ENCODE measurements around the gene EGFL7.
"Not testable (repeated sequence)": the region's sequence is repeated elsewhere in the genome, so short reads cannot be mapped to it uniquely, and the experiment has no call there.

Gene EGFL7

GRCh38 chr9:136625101-136626065 lies 37.3 kb upstream of the EGFL7 start:
- DNase-seq = no peak

- DNase-seq = no peak
Observed at GRCh38 chr9:136626066-136626725, 36.5 kb upstream of the EGFL7 start.

GRCh38 chr9:136626740-136627642 lies 35.7 kb upstream of the EGFL7 start:
- no peak for DNase-seq

- DNase-seq = no peak
Observed at GRCh38 chr9:136627703-136628102, 35.0 kb upstream of the EGFL7 start.

- no peak for DNase-seq
Observed at GRCh38 chr9:136628268-136628667, 34.4 kb upstream of the EGFL7 start.

GRCh38 chr9:136629001-136629878 lies 33.5 kb upstream of the EGFL7 start:
- DNase-seq = no peak

GRCh38 chr9:136629879-136630661 lies 32.6 kb upstream of the EGFL7 start:
- DNase-seq = peak; percentile 17

- no peak for DNase-seq
Observed at GRCh38 chr9:136630662-136630992, 32.1 kb upstream of the EGFL7 start.

- peak; percentile 54 for DNase-seq
Observed at GRCh38 chr9:136631038-136632000, 31.4 kb upstream of the EGFL7 start.

GRCh38 chr9:136632072-136632471 lies 30.6 kb upstream of the EGFL7 start:
- not testable (repeated sequence) for DNase-seq

GRCh38 chr9:136632491-136633106 lies 30.1 kb upstream of the EGFL7 start:
- DNase-seq = not testable (repeated sequence)

- no peak for DNase-seq
Observed at GRCh38 chr9:136634904-136635303, 27.8 kb upstream of the EGFL7 start.

- DNase-seq = no peak
Observed at GRCh38 chr9:136640171-136641111, 22.3 kb upstream of the EGFL7 start.

GRCh38 chr9:136642439-136642921 lies 20.2 kb upstream of the EGFL7 start:
- no peak for DNase-seq

- no peak for DNase-seq
Observed at GRCh38 chr9:136643596-136644342, 18.9 kb upstream of the EGFL7 start.

- no peak for DNase-seq
Observed at GRCh38 chr9:136644343-136644592, 18.4 kb upstream of the EGFL7 start.

- DNase-seq = no peak
Observed at GRCh38 chr9:136644593-136645351, 17.9 kb upstream of the EGFL7 start.

All from NCI-H2227 treated with DMSO at 0.1 percent for 48 hours (cell line).